HL-60 (cell line): ENCODE data around the gene BRD3.

Experiments
- DNase-seq, 2 experiments: peaks; one replicate each; pipeline ENCODE4 v3.0.0-alpha.2; 2010 to 2020; ENCODE audit warnings: low read depth in 1 of 2, low spot score in 1 of 2
- H3K27ac ChIP-seq: fragments of 250-450 bp; sonication (Bioruptor Pico); replicated peaks from 2 replicates; pipeline ENCODE4 v1.5.1; 2020; ENCODE audit warnings: mild to moderate bottlenecking, moderate library complexity
- H3K27me3 ChIP-seq: fragments of 250-450 bp; sonication (Bioruptor Pico); 2 replicates; pipeline ENCODE4 v1.5.1; 2021; ENCODE audit warnings: mild to moderate bottlenecking, moderate library complexity; ENCODE audit not compliant: insufficient read depth, poor library complexity, severe bottlenecking
- H3K4me3 ChIP-seq: replicated peaks from 2 replicates; pipeline ENCODE4 v1.5.1; 2011; ENCODE audit warnings: mild to moderate bottlenecking, control low read depth, low read length; ENCODE audit not compliant: insufficient read depth
- CTCF ChIP-seq: IDR thresholded peaks from one replicate; pipeline ENCODE4 v1.5.1; 2011; ENCODE audit warnings: low read length, control low read depth, inconsistent platforms; ENCODE audit not compliant: insufficient read depth
- GABPA ChIP-seq: IDR thresholded peaks from 2 replicates; pipeline ENCODE4 v1.6.1; 2012; ENCODE audit warnings: low read depth
- POLR2AphosphoS5 ChIP-seq: IDR thresholded peaks from 2 replicates; pipeline ENCODE4 v1.6.1; 2012; ENCODE audit warnings: low read depth
- REST ChIP-seq: IDR thresholded peaks from 2 replicates; pipeline ENCODE4 v1.6.1; 2012; ENCODE audit warnings: low read depth; ENCODE audit not compliant: insufficient replicate concordance
- SPI1 ChIP-seq: IDR thresholded peaks from 2 replicates; pipeline ENCODE4 v1.6.1; 2012; ENCODE audit warnings: low read depth, mild to moderate bottlenecking, borderline replicate concordance

BRD3 gene

GRCh38 chr9:134041649-134041962, 26.2 kb downstream of the BRD3 start:
- Histone ChIP-seq H3K27me3 (no peaks in the 10 kb centered on the region), H3K4me3 (no peak overlapping the region), H3K27ac (no peak overlapping the region)
- no peak for TF ChIP-seq REST
- TF ChIP-seq POLR2AphosphoS5, result no peak
- no peak for TF ChIP-seq GABPA
- TF ChIP-seq CTCF, result no peak
- TF ChIP-seq SPI1, result no peak
- DNase-seq, result no peak

GRCh38 chr9:134040781-134041648, 26.8 kb downstream of the BRD3 start:
- Histone ChIP-seq H3K27me3 (no peaks in the 10 kb centered on the region), H3K4me3 (no peak overlapping the region), H3K27ac (no peak overlapping the region)
- TF ChIP-seq CTCF, result no peak
- no peak for TF ChIP-seq SPI1
- TF ChIP-seq REST, result no peak
- TF ChIP-seq GABPA, result no peak
- no peak for TF ChIP-seq POLR2AphosphoS5
- no peak for DNase-seq

GRCh38 chr9:134040176-134040565, 27.7 kb downstream of the BRD3 start:
- DNase-seq, result no peak
- no peak for TF ChIP-seq REST
- TF ChIP-seq POLR2AphosphoS5, result no peak
- no peak for TF ChIP-seq CTCF
- TF ChIP-seq GABPA, result no peak
- TF ChIP-seq SPI1, result no peak
- Histone ChIP-seq H3K27me3 (no peaks in the 10 kb centered on the region), H3K4me3 (no peak overlapping the region), H3K27ac (no peak overlapping the region)
